ENCODE results near the gene ABCD3. TPM values are rescaled to one million over a fixed set of nuclear protein-coding genes. Genes with fewer than 3 reads are reported as not detected.

ABCD3 gene
- total RNA-seq, 1 donor from 2014 or later: 54.9 TPM

DNA sequence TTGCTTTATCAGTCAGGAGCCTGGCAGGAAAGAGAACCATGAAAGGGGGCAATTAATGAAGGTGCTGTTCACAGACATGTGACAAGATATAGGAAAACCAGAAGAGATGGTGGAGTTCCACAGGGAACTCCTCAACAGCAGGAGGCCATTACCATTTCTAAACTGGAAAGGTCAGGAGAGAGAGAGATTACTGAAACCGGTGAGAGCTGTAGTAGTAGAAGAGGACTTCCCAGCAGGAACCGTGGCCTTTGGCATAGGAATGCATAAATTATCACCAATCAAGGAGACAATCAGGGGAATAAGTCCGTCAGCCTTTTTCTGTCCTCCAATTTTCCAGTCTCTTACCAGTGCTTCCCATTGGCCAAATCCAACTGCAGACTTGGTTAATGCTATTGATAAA, 23.0 kb upstream of the ABCD3 start:
- H3K27ac ChIP-seq: no peak overlapping the region
- ATAC-seq (no peak), DNase-seq (no peak)
- TF ChIP-seq, protein P1, sequence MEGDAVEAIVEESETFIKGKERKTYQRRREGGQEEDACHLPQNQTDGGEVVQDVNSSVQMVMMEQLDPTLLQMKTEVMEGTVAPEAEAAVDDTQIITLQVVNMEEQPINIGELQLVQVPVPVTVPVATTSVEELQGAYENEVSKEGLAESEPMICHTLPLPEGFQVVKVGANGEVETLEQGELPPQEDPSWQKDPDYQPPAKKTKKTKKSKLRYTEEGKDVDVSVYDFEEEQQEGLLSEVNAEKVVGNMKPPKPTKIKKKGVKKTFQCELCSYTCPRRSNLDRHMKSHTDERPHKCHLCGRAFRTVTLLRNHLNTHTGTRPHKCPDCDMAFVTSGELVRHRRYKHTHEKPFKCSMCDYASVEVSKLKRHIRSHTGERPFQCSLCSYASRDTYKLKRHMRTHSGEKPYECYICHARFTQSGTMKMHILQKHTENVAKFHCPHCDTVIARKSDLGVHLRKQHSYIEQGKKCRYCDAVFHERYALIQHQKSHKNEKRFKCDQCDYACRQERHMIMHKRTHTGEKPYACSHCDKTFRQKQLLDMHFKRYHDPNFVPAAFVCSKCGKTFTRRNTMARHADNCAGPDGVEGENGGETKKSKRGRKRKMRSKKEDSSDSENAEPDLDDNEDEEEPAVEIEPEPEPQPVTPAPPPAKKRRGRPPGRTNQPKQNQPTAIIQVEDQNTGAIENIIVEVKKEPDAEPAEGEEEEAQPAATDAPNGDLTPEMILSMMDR (IDR thresholded peaks at IDR 0.05): no peak
- H3K4me3 ChIP-seq: no peak overlapping the region
- no peaks in the 10 kb centered on the region for H3K27me3 ChIP-seq (ENCODE audit: low read depth)
- no peaks in the 10 kb centered on the region for H3K9me3 ChIP-seq
- no peaks in the 10 kb centered on the region for H3K36me3 ChIP-seq
- no peaks in the 10 kb centered on the region for H3K4me1 ChIP-seq
- intact Hi-C loops (cut with DNase I): no loop called here

DNA sequence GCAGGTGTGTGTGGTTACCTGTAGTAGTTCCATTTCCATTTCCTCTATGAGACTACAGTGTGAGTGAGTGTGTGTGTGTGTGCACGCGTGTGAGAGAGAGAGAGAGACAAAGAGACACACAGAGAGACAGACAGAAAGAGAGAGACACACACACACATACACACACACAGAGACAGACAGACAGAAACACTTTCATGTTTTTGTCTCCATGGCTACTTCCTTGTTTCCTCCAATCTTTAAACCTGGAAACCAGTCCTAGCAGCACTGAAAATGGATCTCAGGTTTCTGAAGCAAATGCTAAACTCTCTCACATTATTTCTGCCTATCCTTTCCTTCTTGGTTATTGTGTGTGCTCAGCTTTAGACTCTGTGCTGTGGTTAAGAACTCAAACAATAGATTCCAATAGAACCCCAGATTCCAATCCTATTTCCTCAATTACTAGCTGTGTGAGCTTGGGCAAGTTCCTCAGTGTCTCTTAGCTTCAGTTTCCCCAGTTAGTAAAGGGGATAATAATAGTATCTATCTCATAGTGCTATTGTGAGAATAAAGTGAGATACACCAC, 22.4 kb upstream of the ABCD3 start:
- TF ChIP-seq, protein P1 (IDR thresholded peaks at IDR 0.05): no peak
- no peaks in the 10 kb centered on the region for H3K36me3 ChIP-seq
- no peak overlapping the region for H3K27ac ChIP-seq
- no peak overlapping the region for H3K4me3 ChIP-seq
- DNase-seq (no peak), ATAC-seq (no peak)
- intact Hi-C loops (cut with DNase I): no loop called here
- H3K9me3 ChIP-seq: no peaks in the 10 kb centered on the region
- no peaks in the 10 kb centered on the region for H3K4me1 ChIP-seq
- H3K27me3 ChIP-seq (ENCODE audit: low read depth): no peaks in the 10 kb centered on the region

DNA sequence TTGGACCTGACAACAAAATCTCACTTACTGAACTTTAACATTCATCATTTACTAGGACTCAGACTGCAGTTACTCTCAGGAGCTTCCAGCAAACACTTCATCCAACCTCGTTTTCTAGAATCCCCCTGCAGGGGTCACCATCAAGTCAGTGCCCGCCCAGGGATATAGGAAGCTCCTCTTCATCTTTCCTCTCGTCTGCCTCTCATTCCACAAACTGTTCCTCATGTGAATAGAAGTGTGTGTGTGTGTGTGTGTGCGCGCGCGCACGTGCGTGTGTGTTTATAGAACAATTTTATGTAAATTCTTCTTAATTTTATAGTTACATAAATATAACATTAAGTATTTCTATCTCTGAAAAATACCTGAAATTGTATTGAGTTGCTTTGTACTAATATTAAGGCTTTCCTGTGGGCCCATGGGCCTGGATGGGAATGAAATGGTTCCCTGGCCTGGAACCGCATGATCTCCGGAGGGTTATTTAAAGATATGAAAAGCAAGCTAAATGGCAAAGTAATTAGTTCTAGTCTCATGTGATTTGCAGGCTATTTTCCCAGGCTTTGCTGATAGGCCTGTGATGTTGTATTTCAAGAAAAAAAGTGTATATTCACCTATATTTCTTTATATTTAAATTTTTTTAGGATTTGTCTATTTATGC, 21.7 kb upstream of the ABCD3 start:
- H3K4me1 ChIP-seq: no peaks in the 10 kb centered on the region
- no peak overlapping the region for H3K27ac ChIP-seq
- intact Hi-C loops (cut with DNase I): no loop called here
- no peak overlapping the region for H3K4me3 ChIP-seq
- ATAC-seq: no peak
- TF ChIP-seq, protein P1 (IDR thresholded peaks at IDR 0.05): no peak
- H3K36me3 ChIP-seq: no peaks in the 10 kb centered on the region
- no peaks in the 10 kb centered on the region for H3K9me3 ChIP-seq
- no peaks in the 10 kb centered on the region for H3K27me3 ChIP-seq (ENCODE audit: low read depth)
- no peak for DNase-seq

DNA sequence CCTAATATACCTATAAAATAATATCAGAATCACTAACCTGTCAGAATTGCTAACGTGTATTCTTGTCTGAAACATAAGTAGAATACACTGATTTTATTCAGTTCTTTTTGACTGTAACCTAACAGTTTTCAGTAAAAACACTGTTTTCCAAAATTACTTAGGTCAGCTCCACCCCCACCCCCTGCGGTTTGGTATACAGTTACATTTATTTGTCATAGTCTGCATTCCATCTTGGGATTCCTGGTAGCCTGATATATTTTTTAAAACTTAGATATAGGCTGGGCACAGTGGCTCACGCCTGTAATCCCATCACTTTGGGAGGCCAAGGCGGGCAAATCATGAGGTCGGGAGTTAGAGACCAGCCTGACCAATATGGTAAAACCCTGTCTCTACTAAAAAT, 19.8 kb upstream of the ABCD3 start:
- no peak for DNase-seq
- intact Hi-C loops (cut with DNase I): no loop called here
- TF ChIP-seq, protein P1 (IDR thresholded peaks at IDR 0.05): no peak
- no peak for ATAC-seq
- H3K4me1 ChIP-seq: no peaks in the 10 kb centered on the region
- no peaks in the 10 kb centered on the region for H3K27me3 ChIP-seq (ENCODE audit: low read depth)
- H3K4me3 ChIP-seq: no peak overlapping the region
- H3K9me3 ChIP-seq: no peaks in the 10 kb centered on the region
- H3K27ac ChIP-seq: no peak overlapping the region
- H3K36me3 ChIP-seq: no peaks in the 10 kb centered on the region

DNA sequence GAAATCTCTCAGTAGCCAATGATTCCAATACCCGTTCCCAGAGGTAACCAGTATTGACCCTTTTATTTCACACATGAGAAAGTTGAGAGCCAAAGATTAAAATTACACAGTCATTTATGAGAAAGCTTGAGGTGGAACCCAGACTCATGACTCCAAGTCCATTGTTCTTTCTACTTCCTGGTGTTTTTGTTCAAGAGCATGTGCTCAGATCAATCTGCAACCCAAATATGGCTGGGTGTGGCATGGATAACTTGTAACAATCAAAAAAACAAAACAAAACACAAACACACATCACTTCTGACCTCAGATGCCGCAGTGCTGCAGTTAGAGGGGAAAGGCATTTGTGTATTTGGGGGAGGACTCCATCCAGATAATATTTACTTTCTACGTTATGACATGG, 18.7 kb upstream of the ABCD3 start:
- Histone ChIP-seq H3K4me1 (no peaks in the 10 kb centered on the region), H3K4me3 (no peak overlapping the region), H3K27ac (no peak overlapping the region), H3K27me3 (ENCODE audit: low read depth) (no peaks in the 10 kb centered on the region), H3K9me3 (no peaks in the 10 kb centered on the region), H3K36me3 (no peaks in the 10 kb centered on the region)
- DNase-seq (no peak), ATAC-seq (no peak)
- TF ChIP-seq, protein P1 (IDR thresholded peaks at IDR 0.05): no peak
- intact Hi-C loops (cut with DNase I): no loop called here
